NCI-H510A (cell line): ENCODE measurements around the gene DUOXA2.
A peak's percentile ranks its signal among the peaks of the same experiment; 100 is the strongest.
"Not testable (repeated sequence)": the region's sequence is repeated elsewhere in the genome, so short reads cannot be mapped to it uniquely, and the experiment has no call there.

Experiments
- DNase-seq: peaks from one replicate; lab custom pipeline; 2025; lab: John Stamatoyannopoulos, UW

Gene DUOXA2

DNA sequence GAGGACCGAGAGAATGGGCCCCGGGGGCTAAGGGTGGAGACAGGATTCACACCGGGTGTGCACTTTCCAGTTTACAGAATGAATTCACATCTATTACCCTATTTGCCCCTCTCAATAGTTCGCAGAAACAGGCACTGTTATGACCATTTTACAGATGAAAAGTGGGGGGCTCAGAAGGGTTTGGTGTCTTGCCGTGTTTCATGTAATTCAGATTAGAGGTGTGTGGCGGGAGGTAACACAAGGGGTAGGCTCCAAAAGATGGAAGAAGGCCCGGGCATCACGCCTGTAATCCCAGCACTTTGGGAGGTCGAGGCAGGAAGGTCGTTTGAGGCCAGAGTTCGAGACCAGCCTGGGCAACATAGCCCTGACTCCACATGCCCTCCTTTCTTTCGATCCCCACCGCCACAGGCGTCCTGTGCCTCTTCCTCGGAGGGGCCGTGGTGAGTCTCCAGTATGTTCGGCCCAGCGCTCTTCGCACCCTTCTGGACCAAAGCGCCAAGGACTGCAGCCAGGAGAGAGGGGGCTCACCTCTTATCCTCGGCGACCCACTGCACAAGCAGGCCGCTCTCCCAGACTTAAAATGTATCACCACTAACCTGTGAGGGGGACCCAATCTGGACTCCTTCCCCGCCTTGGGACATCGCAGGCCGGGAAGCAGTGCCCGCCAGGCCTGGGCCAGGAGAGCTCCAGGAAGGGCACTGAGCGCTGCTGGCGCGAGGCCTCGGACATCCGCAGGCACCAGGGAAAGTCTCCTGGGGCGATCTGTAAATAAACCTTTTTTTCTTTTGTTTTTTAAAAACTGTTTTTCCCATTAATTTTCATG is 3.4 kb downstream of the DUOXA2 start:
- no peak for DNase-seq

DNA sequence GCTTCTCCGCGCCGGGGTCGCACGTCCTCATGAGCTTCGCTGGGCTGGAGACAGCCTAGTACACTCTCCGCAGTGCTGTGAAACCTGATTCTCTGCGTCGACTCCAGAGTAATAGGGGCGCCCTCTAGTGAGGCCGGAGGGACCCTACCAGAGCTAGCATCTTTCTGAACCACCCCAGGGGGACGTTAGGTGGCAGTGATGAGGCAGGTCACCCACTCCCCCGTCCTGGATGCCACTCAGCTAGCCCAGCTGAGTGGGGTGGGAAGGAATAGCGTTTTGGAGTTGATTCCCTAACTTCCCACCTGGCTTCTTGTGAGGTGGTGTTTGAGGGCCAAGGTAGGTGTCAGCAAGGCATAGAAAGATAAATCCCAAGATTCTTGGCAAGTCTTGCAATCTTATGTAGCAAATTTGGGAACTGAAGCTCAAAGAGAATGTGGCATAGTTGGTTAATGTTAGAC is 4.0 kb downstream of the DUOXA2 start:
- DNase-seq: peak; percentile 71

DNA sequence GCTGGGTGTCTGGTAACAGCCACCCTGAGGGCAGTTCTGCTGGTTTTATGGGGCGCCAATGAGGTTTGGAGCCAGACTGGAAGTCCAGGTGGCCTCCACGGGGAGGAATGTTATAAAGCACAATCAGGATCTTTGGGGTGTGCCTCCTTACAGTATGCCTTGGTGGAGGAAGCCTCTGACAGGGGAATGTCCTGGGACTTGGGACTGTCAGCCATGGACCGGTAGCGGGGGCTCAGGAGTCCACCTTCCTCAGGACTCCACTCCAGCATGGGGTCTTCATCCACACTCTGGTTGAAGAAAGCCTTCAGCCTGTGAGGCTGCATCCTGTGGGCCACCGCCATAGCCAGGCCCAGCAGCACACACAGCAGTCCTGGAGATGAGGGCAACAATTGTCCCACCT is 4.9 kb downstream of the DUOXA2 start:
- DNase-seq: no peak

DNA sequence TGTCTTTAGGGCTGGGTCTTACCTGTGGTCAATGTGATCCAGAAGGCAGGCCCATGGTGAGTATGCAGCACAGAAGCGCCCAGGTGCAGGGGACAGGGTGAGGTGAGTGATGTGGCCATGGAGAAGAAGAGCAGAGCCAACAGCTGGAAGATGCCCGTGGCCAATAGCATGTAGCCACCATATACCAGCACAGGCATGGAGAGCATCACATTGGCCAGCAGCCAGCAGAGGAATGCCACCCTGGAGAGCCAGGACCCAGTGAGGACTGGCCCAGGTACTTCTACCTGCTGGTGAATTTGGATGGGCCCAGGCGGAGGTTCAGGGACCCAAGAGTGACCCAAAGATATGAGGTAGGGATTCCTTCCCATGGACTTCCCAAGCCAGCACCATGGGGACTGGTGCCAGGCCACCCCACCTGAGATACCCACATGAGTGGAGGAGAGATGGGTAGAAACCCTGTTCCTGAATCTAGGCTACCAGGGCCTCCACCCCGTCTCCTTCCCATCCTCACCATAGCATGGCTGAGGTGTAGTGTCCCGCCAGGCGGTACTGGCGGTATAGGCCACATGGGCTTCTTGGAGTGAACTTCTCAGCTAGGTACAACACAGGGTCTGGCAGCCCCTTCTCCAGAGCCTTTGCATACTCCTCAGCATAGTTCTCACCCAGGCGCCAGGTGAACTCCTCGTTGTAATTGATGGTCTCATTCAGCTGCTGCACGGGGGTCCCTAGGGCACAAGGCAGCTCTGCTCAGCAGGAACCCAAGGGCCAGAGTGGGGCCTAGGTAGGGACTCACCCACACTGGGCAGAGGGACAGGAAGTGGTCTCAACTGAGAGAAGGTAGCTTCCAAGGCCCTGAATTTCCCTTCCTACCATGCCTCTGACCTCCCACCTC is 6.2 kb downstream of the DUOXA2 start:
- DNase-seq: no peak

- no peak for DNase-seq
Observed at GRCh38 chr15:45121020-45121419, 6.9 kb downstream of the DUOXA2 start.

- DNase-seq: no peak
Observed at GRCh38 chr15:45121706-45122417, 7.7 kb downstream of the DUOXA2 start.

- DNase-seq: no peak
Observed at GRCh38 chr15:45122719-45123118, 8.6 kb downstream of the DUOXA2 start.

DNA sequence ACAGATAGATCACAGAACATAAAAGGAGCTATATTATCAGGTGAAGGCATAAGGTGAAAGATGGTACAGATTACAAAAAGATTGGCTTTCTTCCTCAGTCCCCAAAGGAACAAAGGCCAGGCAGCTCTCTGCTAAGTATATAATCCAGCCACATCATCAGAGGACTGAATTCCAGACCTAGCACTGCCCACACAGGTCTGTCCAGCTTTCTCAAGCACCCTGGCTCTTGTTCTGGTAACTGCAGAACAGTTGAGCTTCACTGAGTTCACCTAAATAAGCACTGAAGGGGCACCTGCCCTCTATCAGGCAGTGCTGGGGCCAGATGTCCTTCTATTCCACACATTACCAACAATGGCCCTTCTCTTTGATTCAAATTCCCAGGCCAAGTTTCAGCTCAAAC is 9.3 kb downstream of the DUOXA2 start:
- DNase-seq: no peak

DNA sequence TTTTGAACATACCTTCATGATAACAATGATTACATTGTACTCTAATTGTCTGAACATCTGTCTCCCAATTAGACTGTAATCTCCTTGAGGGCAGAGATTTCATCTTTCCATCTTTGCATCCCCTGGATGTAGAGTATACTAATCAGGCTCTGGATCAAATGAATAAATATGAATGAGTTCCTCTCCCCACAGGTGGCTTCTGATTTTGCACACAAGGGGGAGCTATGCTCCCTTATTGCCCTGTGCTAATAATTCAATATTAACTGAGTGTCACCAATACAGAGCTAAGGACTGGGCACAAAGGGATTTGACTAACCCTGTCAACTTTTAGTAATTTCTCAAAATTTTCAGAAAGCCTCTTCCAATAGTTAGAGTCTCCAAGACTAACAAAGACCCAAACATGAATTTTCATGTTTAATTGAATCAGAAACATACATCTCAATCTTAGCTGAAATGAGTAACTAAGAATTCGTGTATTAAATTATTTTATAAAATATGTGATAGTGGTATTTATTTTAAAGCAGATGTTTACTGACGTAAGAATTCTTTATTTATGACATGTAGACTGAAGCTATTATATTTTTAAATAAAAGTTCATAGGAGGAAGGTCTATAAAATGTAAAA is 12.5 kb downstream of the DUOXA2 start:
- no peak for DNase-seq

DNA sequence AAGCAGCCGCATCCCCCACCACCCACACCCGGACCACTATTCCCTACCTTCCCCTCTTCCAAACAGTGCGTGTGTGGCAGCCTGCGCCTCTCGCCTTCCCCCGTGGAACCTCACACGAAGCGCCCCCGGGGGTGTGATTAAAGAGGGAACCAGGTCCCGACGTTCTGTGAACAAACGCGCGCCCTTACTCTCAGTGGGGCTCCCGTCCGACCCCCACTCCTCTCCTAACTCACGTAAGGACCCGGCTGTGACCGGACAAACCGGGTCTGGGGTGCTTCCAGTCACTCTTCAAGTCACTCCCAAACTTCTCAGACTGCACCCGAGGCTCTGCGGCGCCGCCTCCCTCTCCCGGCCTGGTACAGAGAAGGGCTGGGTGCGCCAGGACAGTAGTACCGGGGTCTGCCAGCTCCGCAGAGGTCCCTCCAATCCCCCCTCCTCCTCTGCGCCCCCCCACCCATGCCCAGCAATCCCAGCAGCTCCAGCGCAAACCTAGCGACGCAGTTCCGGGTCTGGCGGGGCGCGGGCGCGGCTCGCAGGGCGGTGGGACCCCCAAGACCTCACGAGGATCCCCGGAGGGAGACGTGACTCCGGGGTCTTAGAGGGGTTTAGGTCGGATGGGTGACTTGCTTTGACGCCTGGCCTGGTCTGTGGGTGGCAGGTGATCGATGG is 15.0 kb downstream of the DUOXA2 start:
- DNase-seq: no peak

- DNase-seq: no peak
Observed at GRCh38 chr15:45129651-45130129, 15.6 kb downstream of the DUOXA2 start, which contains the start of the genes DUOX1 and DUOXA1. DUOX1 (plus strand) TSS chr15:45129994; CDS start chr15:45131967, 1,973 bp downstream. DUOXA1 (minus strand) TSS chr15:45129879; CDS start chr15:45123014, 6,865 bp downstream.

DNA sequence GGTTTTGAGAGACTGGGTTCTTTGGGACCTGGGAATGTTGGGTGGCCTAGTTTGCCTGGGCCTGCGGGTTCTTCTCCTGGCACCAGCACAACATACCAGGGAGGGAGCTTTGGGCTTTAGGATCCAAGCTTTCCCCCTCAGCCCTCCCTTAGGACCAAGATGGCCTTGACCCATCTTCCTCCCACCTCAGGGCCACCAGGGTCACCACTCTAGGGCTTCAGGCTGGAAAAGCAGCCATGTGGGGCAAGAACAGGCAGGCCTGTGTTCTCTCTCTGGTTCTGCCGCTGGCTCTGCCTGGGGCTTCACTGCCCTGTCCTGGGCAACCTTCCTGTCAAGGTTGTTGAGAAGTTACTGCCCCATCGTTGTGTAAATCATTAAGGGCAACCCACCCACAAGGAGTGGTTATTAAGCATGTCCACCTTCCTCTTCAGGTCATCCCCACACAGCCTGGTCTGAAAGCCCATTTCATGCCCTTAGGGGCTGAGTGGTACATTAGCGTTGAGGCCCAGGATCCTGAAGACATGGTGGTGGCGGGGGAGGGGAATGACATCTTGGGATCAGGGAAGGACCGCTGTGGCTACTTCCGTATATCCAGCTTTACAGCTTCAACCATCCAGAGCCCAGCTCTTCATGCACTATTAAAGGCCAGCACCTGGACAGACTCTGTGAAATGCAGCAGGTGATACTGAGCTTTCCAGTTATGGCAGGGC is 16.3 kb downstream of the DUOXA2 start:
- no peak for DNase-seq

- no peak for DNase-seq
Observed at GRCh38 chr15:45131510-45131909, 17.4 kb downstream of the DUOXA2 start.

DNA sequence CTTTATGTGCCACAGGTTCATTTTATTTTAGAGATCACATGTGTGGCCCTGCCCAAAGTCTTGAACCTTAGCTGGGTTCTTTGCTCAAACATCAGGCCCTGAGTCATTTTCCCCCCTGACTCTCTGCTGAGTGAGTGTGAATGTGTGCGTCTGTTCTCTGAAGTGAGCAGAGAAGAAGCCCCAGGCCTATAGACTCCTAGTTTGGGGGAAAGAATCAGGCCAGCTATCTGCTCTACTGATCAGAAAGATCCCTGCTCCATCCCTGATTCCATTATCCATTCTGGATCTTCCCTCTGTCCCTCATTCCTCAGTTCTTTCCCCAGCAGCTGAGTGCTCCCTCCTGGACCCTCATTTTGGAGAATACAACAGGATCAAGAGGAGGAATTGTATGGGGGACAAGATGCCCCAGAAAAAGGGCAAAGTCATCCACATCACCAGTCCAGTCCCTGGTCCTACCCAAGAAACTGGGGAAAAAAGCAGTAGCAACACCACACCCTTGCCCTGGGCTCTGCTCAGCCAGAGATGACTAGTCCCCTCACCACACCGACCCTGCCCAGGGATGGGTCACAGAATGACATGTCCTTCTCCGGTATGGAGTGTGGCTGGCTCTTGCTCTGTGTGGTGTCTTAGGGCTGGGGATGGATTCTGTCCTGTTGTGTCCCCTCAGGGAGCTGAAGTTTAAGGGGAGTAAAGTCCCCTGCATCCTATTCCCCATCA is 18.9 kb downstream of the DUOXA2 start:
- no peak for DNase-seq

DNA sequence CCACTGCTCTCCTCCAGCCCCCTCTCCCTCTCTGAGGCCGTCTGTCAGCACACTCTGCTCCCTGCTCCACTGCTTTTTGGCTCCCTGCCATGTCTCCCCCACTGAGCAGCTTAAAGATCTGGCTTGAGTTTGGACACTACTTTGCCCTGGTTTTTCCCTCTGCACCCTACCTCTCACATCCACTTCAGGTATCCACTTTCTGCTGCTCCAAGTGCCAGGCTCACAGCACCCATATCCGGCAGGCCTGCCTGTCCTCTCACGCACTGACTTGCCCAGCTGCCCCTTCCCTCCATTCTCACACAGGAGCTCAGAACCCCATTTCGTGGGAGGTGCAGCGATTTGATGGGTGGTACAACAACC is 19.4 kb downstream of the DUOXA2 start:
- DNase-seq: no peak

DNA sequence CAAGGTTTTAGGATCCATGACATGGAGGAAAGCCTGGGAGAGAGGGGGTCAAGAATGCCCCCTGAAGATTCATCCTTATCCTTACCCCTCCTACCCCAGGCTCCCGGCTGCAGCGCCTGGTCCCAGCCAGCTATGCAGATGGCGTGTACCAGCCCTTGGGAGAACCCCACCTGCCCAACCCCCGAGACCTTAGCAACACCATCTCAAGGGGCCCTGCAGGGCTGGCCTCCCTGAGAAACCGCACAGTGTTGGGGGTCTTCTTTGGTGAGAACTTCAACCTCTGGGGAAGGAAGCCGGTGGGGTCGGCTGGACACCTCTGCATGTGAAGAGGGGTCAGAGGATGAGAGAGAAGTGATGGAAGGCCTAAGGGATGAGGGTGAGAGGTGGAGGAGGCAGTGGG is 19.9 kb downstream of the DUOXA2 start:
- no peak for DNase-seq

GRCh38 chr15:45134682-45135604 is 20.8 kb downstream of the DUOXA2 start:
- DNase-seq: no peak

GRCh38 chr15:45135705-45136377 is 21.7 kb downstream of the DUOXA2 start:
- not testable (repeated sequence) for DNase-seq
